GM21515 (cell line): Measurements from ENCODE around the gene PFKP.
"Not testable (repeated sequence)": the region's sequence is repeated elsewhere in the genome, so short reads cannot be mapped to it uniquely, and the experiment has no call there.

Experiments
- ATAC-seq: cut with Tn5 transposase; IDR thresholded peaks from one replicate; pipeline ENCODE4 v1.9.1; 2021; ENCODE audit not compliant: unreplicated experiment

PFKP gene

GRCh38 chr10:3046981-3047547 is 20.3 kb upstream of the PFKP start:
- ATAC-seq = no peak

- no peak for ATAC-seq
These were observed 19.8 kb upstream of the PFKP start for GRCh38 chr10:3047596-3047995.

DNA sequence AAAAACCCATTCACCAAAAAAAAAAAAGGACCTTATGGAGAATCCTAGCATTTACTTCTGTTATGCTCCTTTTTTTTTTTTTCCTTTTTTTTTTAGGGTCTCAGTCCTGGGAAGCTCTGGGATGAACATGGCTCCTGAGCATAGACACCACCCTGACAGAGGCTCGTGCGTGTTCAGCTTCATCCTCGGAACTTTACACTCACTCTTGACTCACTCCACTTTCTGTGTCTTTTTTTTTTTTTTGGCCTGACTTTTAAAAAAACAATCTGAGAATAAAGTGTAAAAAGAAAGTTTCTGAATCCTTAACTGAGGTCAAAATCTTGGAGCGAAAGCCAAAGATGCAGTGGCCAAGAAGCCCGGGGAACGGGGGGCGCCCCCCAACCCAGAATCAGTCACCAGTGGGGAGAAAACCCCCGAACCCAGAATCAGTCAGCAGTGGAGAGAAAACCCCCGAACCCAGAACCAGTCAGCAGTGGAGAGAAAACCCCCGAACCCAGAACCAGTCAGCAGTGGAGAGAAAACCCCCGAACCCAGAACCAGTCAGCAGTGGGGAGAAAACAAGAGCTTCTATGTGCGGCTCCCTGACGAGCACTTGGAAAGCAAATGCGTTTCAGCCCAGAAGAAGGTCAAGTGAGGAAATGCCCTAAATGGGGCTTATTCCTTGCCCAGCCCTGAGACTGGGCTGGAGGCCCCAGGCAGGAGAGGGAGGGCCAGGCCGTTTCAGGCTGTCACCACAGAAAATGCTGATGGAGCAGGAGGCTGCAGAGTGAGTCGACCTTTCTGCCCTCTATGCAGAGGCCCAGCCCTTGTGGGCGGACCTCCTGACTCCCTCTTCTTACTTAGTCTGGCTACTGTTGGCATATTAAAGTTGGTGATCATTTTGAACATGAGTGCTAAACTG is 19.0 kb upstream of the PFKP start:
- ATAC-seq = no peak

GRCh38 chr10:3051692-3052091 is 15.7 kb upstream of the PFKP start:
- no peak for ATAC-seq

GRCh38 chr10:3053155-3053554 is 14.2 kb upstream of the PFKP start:
- no peak for ATAC-seq

GRCh38 chr10:3054183-3054850 is 13.0 kb upstream of the PFKP start:
- no peak for ATAC-seq

GRCh38 chr10:3054851-3055199 is 12.5 kb upstream of the PFKP start:
- ATAC-seq = no peak

DNA sequence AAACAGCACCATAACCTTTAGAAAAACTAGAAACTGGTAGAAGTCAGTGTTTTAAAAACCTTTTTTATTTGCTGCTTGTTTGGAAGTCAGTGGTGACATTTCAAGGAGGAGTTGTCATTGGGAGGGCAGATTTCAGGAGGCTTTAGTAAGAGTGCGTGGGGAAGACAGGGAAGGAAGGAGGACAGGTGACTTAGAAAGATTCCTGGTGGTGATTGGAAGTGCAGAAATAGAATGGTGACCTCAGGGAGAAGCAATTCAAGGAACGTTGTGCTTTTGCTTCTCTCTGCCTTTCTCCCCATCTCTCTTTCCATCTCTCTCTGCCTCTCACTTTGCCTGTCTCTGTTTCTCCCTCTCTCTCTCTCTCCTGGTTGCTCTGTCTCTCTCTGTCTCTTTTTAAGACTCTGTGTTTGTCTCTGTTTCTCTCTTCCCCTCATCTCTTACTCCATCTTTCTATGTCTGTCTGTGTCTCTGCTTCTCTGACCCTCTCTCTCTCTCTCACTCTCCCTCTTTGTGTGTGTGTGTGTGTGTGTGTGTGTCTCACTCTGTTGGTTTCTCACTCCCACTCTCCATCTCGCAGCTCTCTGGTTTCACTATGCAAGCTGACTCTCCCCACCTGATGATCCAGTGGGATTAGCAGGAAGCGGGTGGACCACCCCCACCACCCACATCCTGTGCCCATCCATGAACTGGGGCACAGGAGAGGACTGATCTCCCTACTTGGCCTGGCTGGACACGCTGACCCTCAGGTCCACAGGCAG is 10.9 kb upstream of the PFKP start:
- no peak for ATAC-seq

DNA sequence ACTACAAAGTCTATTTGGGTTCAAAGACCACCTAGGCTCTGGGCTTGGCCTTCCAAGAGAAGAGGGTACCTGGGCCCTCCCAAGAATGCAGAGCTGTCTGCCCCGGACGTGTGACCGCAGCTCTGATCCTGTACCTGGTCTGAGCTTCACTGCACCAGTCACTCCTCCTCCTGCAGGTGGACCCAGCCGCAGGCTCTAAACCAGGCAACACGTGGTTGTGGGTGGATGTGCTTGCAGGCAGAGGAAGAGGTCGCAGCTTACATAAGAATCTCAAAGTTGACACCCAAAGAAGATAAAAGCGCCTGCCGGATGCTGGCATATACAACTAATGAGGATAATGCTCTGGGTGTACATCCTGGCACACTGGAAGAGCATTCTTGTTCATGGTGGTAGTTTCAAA is 9.4 kb upstream of the PFKP start:
- ATAC-seq = no peak

DNA sequence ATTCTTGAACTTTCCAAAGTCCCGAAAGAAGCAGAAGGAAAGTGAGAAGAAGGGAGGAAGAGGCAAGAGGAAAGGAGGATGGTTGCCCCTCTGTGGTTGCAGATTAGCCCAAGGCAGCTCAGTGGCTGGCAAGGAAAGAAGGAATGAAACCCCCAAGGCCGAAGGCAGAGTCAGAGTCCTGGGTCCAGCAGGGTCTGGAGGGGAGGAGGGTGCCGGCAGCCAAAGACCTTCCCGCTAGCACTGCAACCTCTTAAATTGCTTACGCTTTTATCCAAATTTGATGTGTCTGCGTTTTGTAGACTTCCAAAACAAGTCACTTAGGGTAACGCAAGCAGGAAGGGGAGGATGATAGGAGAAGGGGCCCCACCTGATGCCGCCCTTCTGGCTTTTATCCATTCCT is 7.4 kb upstream of the PFKP start:
- ATAC-seq = no peak

DNA sequence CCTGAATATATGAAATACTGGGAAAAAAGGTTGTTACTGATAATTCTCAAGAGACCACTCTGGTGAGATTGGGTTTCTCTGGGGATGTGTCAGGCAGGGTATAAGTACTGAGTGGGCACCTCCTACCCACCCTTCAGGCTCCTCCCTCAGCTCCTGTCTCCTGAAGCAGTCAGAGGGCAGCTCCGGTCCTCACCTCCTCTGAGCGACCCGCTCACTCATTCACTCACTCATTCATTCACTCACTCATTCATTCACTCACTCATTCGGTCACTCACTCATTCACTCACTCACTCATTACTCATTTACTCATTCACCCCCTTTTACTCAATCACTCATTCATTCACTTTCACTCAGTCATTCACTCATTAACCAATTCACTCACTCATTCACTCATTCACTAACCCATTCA is 6.9 kb upstream of the PFKP start:
- no peak for ATAC-seq

DNA sequence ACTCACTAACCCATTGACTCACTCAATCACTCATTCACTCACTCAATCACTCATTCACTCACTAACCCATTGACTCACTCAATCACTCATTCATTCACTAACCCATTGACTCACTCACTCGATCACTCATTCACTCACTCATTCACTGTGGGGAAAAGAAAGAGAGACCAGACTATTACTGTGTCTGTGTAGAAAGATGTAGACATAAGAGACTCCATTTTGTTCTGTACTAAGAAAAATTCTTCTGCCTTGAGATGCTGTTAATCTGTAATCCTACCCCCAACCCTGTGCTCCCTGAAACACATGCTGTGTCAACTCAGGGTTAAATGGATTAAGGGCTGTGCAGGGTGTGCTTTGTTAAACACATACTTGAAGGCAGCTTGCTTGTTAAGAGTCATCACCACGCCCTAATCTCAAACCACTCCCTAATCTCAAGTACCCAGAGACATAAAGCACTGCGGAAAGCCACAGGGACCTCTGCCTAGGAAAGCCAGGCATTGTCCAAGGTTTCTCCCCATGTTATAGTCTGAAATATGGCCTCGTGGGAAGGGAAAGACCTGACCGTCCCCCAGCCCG is 5.9 kb upstream of the PFKP start:
- ATAC-seq = not testable (repeated sequence)

DNA sequence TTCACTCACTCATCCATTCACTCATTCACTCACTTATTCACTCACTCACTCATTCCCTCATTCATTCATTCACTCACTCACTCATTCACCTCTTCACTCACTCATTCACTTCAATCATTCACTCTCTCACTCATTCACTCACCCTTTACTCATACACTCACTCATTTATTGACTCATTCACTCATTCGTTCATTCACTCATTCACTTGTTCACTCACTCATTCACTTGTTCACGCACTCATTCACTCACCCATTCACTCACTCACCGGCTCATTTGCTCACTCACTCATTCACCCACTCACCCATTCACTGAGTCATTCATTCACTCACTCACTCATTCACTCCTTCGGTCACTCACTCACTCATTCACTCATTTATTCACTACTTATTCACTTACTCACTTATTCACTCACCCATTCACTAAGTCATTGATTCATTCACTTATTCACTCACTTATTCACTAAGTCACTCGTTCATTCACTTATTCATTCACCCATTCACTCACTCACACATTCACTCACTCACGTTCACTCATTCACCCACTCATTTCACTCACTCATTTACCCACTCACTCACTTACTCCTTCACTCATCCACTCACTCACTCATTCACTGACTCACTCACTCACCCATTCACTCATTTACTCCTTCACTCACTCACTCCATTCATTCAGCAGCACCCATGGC is 4.7 kb upstream of the PFKP start:
- ATAC-seq = no peak

DNA sequence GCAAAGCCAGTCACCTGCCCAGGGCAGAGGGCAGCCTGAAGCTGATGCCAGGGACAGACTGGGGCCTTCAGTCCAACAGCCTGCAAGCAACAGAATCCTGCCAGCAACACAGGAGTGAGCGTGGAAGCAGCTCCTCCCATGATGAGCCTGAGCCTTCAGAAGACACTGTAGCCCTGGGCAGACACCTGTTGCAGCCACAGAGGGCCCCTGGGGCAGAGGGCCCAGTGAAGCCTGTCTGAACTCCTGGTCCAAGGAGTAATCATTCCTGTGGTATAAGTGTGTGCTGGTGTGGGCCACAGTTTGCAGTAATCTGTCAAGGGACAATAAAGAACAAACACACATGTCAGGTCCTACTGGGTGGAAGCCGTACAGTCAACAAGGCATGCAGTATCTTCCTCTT is 2.9 kb upstream of the PFKP start:
- ATAC-seq = no peak

DNA sequence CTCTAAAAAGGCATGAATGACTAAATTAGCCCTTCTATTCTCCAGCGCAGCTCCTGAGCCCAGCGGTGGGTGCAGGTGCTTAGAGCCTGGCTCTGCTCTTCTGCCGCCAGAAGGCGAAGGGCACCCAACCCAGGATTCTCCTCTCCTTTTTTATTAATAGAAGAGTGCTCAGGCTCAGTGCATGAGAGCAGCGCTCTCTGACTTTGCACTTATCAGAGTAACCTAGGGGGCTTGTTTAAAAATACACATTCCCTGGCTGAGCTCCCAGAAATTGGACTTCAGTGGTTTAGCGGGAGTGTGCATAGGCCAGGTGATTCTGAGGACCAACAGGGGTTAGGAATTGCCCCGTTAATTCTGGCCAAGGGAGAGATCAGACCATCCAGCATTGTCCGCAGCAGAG is 1.7 kb upstream of the PFKP start:
- ATAC-seq = no peak

GRCh38 chr10:3066317-3067117 is 831 bp upstream of the PFKP start:
- no peak for ATAC-seq

DNA sequence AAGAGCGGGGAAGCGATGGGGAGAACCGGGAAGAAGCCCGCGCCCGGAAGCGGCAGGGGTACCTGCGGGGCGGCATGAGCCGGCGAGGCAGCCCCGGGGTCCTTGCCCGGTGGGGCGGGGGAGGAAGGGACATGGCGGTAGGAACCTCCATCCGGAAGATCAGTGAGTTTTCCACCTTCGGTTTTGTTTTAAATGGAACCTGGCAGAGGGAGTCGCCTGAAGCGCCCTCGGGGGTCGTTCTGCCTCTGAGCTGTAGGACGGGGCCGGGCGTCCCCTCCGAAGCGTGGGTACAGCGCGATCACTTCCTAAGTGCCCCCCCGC is 471 bp downstream of the PFKP start:
- ATAC-seq = peak; percentile 12

- ATAC-seq = peak; percentile 39
These were observed 1.0 kb downstream of the PFKP start for GRCh38 chr10:3068201-3068967.
